ENCODE results near the gene LY86. TPM values are rescaled to one million over a fixed set of nuclear protein-coding genes. Genes with fewer than 3 reads are reported as not detected.

Gene LY86
- total RNA-seq, 2 experiments from 2014 or later: 1.3 to 2.1 TPM

DNA sequence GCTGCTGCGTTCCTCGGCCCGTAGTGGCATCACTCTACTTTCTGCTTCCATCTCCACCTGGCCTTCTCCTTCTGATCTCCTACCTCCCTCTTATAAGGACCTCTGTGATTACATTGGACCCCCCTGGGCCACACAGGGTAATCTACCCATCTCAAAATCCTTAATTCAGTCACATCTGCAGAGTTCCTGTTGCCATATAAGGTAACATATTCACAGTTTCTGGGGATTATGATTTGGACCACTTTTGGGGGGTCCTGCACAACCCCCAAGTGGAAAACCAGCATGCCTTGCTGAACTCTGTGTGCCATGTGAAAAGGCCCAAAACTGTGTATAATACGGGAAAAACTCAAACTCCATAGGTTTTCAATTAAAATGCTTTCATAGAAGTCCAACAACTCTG lies 51.1 kb downstream of the LY86 start:
- no peaks in the 10 kb centered on the region for H3K27me3 Mint-ChIP-seq
- ChIA-PET CTCF (no interaction called here), POLR2A (interaction anchor here (0.6 kb wide), 1 partner anchor 477 kb away, joined by 3 read pairs; no protein-coding TSS in a partner anchor)
- TF ChIP-seq, protein P1, sequence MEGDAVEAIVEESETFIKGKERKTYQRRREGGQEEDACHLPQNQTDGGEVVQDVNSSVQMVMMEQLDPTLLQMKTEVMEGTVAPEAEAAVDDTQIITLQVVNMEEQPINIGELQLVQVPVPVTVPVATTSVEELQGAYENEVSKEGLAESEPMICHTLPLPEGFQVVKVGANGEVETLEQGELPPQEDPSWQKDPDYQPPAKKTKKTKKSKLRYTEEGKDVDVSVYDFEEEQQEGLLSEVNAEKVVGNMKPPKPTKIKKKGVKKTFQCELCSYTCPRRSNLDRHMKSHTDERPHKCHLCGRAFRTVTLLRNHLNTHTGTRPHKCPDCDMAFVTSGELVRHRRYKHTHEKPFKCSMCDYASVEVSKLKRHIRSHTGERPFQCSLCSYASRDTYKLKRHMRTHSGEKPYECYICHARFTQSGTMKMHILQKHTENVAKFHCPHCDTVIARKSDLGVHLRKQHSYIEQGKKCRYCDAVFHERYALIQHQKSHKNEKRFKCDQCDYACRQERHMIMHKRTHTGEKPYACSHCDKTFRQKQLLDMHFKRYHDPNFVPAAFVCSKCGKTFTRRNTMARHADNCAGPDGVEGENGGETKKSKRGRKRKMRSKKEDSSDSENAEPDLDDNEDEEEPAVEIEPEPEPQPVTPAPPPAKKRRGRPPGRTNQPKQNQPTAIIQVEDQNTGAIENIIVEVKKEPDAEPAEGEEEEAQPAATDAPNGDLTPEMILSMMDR (IDR thresholded peaks at IDR 0.05): no peak
- Histone ChIP-seq H3K27me3 (ENCODE audit: control insufficient read depth in 1 of 2, insufficient read depth in 2 of 2, low read length in 2 of 2) (no peaks in the 10 kb centered on the region), H3K9me3 (ENCODE audit: control insufficient read depth in 1 of 2, insufficient read depth in 1 of 2, low read length in 2 of 2) (no peaks in the 10 kb centered on the region), H3K27ac (ENCODE audit: low read depth in 1 of 2, low read length in 2 of 2) (no peak overlapping the region), H3K4me3 (ENCODE audit: low read length) (no peak overlapping the region), H3K4me1 (ENCODE audit: insufficient read depth, low read length) (no peaks in the 10 kb centered on the region), H3K36me3 (ENCODE audit: insufficient read depth, low read length) (no peaks in the 10 kb centered on the region)
- intact Hi-C loops (cut with DNase I, micrococcal nuclease): no loop called here
- H3K36me3 Mint-ChIP-seq (ENCODE audit: low read depth): no peaks in the 10 kb centered on the region
- H3K4me1 Mint-ChIP-seq (ENCODE audit: low read depth): peaks cover 11% of the 10 kb centered on the region
- no peak overlapping the region for H3K27ac Mint-ChIP-seq
- H3K4me3 Mint-ChIP-seq: no peak overlapping the region
- ATAC-seq (ENCODE audit: poor library complexity): no peak
- no peak for DNase-seq
- H3K9me3 Mint-ChIP-seq: no peaks in the 10 kb centered on the region

DNA sequence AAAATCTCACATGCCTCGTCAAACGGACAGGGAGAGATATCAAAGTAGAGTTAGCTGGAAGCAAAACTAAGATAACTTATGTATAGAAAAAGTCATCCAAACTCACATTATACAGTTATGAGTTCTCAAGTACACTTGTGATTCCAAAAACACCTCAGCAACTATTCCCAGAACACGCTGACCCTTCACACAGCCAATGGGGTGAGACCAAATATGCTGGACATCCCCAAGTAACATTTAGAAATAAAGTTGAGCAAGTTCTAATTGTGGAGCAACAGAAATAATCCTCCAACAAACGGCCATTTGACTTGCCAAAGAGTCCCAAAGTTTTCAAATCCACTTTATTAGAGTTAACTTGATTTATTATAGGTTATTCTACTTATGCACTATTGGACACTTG lies 52.4 kb downstream of the LY86 start:
- ATAC-seq (ENCODE audit: poor library complexity): no peak
- POLR2A ChIA-PET: no interaction called here

DNA sequence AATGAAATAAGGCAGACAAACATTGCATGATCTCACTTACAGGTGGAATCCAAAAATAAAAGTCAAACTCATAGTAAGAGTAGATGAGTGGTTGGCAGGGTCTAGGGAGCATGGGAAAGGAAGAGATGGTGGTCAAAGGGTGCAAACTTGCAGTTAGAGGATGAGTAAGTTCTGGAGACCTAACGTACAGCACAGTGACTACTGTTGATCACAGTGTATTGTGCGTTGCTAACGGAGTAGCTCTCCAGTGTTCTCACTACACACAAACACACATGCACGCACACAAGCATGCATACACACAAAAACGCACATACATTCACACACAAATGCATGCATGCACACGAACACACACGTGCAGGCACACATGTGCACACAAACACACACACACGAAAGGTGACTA lies 54.9 kb downstream of the LY86 start:
- intact Hi-C loops (cut with DNase I, micrococcal nuclease): no loop called here
- no peaks in the 10 kb centered on the region for H3K9me3 Mint-ChIP-seq

More for the DNA sequence above, 52.4 kb downstream of the LY86 start:
- no peaks in the 10 kb centered on the region for H3K27me3 ChIP-seq (ENCODE audit: control insufficient read depth in 1 of 2, insufficient read depth in 2 of 2, low read length in 2 of 2)
- no peaks in the 10 kb centered on the region for H3K36me3 Mint-ChIP-seq (ENCODE audit: low read depth)
- DNase-seq: no peak
- TF ChIP-seq, protein P1 (IDR thresholded peaks at IDR 0.05): no peak
- CTCF ChIA-PET: no interaction called here
- no peak overlapping the region for H3K4me3 Mint-ChIP-seq
- H3K9me3 Mint-ChIP-seq: no peaks in the 10 kb centered on the region
- no peak overlapping the region for H3K4me3 ChIP-seq (ENCODE audit: low read length)
- intact Hi-C loops (cut with DNase I, micrococcal nuclease): no loop called here
- H3K4me1 ChIP-seq (ENCODE audit: insufficient read depth, low read length): no peaks in the 10 kb centered on the region
- H3K27ac Mint-ChIP-seq: no peak overlapping the region
- no peaks in the 10 kb centered on the region for H3K9me3 ChIP-seq (ENCODE audit: control insufficient read depth in 1 of 2, insufficient read depth in 1 of 2, low read length in 2 of 2)
- H3K27ac ChIP-seq (ENCODE audit: low read depth in 1 of 2, low read length in 2 of 2): no peak overlapping the region
- no peaks in the 10 kb centered on the region for H3K36me3 ChIP-seq (ENCODE audit: insufficient read depth, low read length)
- H3K27me3 Mint-ChIP-seq: no peaks in the 10 kb centered on the region
- H3K4me1 Mint-ChIP-seq (ENCODE audit: low read depth): peaks cover 7% of the 10 kb centered on the region

More for the DNA sequence above, 54.9 kb downstream of the LY86 start:
- H3K9me3 ChIP-seq (ENCODE audit: control insufficient read depth in 1 of 2, insufficient read depth in 1 of 2, low read length in 2 of 2): no peaks in the 10 kb centered on the region
- H3K36me3 ChIP-seq (ENCODE audit: insufficient read depth, low read length): no peaks in the 10 kb centered on the region
- H3K36me3 Mint-ChIP-seq (ENCODE audit: low read depth): no peaks in the 10 kb centered on the region
- no peak for ATAC-seq (ENCODE audit: poor library complexity)
- no peaks in the 10 kb centered on the region for H3K4me1 ChIP-seq (ENCODE audit: insufficient read depth, low read length)
- H3K27me3 ChIP-seq (ENCODE audit: control insufficient read depth in 1 of 2, insufficient read depth in 2 of 2, low read length in 2 of 2): no peaks in the 10 kb centered on the region
- H3K27ac Mint-ChIP-seq: no peak overlapping the region
- H3K4me3 Mint-ChIP-seq: no peak overlapping the region
- no peaks in the 10 kb centered on the region for H3K27me3 Mint-ChIP-seq
- H3K27ac ChIP-seq (ENCODE audit: low read depth in 1 of 2, low read length in 2 of 2): no peak overlapping the region
- H3K4me3 ChIP-seq (ENCODE audit: low read length): no peak overlapping the region
- CTCF ChIA-PET: no interaction called here
- TF ChIP-seq, protein P1 (IDR thresholded peaks at IDR 0.05): no peak
- no peak for DNase-seq
- POLR2A ChIA-PET: no interaction called here
- peaks cover 7% of the 10 kb centered on the region for H3K4me1 Mint-ChIP-seq (ENCODE audit: low read depth)
